HG02981 (cell line): ENCODE measurements around the gene GMCL2.

ENCODE experiments used
- ATAC-seq: cut with Tn5 transposase; IDR thresholded peaks from one replicate; pipeline ENCODE4 v1.9.1; 2021; ENCODE audit warnings: mild to moderate bottlenecking, moderate library complexity; ENCODE audit not compliant: unreplicated experiment

GMCL2 gene

DNA sequence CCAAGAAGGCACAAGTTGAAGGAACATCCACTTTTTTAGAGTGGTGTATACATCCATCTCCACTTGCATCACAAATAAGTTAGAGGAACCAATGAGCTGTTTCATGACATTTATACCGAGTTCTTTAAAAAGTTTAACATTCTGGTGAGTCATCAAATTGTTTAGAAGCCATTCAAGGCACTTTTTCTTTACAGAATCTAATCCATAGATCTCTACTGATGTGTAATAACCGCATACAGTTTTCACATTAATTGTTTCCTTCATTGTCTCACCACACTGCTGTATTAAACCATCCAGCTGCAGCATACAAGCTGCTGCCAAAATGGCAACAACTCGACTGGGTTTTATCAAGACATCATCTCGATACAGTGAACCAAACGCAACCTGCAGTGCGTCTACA is 744 bp downstream of the GMCL2 start:
- no peak for ATAC-seq

DNA sequence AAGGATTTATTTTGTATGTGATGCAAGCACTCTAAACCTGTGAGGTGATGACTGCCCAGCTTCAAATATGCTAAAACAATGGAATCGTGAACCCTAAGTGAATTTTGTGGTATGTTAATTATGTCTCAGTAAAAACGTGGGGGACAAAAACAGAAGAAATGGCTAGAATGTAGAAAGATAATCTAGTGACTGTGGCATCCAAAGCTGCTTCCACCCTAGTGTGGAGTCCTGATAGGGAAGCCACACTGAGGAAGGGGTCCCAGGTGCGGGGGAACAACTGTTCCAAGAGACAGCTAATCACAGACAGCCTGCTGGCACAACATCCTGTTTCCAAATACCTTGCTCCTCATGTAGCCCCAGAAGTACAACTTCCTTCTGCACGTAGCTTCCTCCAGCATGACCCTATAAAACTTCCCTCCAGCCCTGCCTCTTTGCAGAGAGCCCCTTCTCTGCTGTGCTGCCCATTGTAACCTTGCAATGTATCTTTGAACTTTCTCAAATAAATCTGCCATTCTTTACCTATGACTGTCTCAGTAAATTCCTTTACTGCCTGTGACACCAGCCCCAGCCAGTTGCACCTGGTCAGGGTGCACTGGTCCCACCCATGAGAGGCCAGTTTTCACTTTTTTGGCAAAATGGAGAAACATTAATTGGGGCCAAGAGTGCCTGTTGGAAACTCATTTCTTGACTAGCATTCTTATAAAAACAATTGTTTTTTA is 4.9 kb downstream of the GMCL2 start:
- ATAC-seq: no peak

DNA sequence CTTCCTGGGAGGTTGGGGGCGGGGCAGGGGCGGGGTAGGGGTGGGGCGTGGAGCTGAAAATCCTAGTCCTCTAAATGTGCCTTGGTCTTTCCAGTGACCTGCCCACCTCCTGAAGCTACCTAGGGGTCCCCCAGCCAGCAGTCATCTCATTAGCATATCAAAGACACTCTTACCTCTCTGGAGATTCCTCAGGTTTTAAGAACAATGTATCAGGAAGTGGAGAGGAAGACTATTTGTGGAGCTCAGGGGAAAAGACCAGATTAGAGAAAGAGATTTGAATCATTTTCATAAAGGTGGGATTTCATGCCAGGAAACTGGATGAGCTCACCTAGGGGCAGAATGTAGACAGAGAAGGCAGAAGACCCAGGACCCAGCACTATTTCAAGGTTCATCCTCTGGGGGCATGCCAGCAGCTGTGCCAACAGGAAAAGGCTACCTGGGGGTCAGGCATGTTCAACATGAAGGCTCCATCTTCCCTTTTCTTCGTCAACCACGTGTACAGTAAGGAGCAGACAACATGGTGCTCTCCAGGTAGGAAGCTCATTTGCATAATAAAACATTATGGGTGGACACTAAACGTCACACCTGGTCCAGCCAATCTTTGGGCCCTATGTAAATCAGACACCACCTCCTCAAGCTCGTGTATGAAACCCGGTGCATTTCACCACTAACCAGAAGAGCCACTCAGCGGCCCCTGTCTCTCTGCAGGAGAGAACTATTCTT is 6.9 kb downstream of the GMCL2 start:
- no peak for ATAC-seq

DNA sequence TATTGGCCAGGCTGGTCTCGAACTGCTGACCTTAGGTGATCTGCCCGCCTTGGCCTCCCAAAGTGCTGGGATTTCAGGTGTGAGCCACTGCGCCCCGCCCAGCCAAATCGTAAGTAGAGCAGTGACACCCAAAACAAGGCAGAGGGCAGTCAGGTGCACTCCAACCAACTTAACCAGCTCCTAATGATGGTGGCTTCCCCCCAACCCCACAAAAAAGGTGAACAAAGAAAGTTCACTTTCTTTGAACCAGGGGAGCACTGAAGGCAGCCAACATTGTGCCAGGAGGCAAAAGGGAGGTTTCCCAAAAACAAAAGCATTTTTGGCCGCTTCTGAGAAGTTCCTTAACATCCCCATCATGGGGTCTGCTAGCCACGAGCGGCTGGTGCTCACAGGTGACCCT is 9.6 kb downstream of the GMCL2 start:
- ATAC-seq: no peak

DNA sequence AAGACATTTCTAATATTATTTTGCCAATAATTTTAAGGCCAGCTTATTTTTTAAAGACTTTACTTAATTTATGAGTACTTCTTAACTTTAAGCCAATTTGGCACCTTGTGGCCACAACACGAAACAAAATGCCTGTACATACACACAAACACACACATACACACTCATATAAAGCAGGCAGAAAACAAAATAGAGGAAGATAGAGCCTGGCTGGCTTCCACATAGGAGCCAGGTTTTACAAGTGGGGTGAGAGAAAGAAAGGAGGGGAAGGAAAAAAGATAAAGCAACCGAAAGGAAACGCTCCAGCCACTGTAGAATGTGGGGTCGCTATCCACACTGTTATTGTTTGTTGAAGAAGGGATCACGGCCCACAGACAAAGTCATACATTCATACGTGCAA is 10.4 kb downstream of the GMCL2 start:
- no peak for ATAC-seq

DNA sequence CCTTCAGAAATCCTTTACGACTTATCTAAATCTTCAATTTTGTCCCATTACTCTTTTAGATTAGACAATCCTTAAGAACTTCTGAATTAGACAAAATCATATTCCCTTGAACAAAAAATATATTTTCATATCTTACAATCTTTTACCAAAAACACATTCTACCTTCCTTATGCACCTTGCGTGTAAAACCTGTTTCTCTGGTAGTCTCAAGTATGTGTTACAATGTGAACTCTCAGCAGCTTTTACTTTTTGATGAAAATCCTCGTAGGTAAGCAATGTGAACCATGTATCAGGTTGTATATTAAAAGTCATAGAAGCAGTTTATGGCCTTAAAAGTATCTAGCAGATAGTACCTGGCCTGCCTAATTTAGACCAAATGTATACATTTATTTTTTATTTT is 12.7 kb downstream of the GMCL2 start:
- no peak for ATAC-seq

DNA sequence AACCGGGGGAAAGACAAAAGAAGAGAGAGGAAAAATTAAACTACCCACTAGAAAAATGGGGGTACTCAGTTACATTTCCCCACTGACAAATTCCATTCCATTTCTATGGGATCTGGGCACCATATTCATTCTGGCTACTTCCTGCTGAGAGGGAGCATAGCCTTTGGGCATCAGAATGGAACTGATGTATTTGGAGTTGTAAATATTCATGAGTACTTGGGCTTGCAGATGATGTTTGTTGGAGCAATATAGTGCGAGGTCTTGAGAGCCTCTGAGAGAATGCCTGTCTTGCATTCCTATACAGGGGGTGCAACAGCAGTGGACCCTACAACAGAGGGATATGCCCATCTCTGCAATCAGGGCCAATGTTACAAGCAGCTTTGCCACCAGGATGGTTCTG is 16.7 kb downstream of the GMCL2 start:
- ATAC-seq: no peak

DNA sequence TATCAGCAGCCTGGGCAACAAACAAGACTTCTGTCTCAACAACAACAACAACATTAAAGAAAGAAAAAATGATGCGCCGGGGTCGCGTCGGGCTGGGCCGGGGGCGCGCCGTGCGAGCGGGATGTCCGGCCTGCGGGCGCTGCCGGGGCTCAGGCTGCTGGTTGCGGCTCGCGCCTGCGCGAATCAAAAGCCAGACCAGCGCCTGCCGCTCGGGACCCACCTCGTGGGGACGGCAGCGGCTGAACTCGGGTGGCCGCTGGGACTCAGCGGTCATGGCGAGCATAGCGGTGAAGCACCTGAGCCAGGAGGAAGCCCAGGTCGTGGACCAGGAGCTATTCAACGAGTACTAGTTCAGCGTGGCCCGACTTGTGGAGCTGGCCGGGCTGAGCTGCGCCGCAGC is 21.6 kb downstream of the GMCL2 start:
- ATAC-seq: no peak

DNA sequence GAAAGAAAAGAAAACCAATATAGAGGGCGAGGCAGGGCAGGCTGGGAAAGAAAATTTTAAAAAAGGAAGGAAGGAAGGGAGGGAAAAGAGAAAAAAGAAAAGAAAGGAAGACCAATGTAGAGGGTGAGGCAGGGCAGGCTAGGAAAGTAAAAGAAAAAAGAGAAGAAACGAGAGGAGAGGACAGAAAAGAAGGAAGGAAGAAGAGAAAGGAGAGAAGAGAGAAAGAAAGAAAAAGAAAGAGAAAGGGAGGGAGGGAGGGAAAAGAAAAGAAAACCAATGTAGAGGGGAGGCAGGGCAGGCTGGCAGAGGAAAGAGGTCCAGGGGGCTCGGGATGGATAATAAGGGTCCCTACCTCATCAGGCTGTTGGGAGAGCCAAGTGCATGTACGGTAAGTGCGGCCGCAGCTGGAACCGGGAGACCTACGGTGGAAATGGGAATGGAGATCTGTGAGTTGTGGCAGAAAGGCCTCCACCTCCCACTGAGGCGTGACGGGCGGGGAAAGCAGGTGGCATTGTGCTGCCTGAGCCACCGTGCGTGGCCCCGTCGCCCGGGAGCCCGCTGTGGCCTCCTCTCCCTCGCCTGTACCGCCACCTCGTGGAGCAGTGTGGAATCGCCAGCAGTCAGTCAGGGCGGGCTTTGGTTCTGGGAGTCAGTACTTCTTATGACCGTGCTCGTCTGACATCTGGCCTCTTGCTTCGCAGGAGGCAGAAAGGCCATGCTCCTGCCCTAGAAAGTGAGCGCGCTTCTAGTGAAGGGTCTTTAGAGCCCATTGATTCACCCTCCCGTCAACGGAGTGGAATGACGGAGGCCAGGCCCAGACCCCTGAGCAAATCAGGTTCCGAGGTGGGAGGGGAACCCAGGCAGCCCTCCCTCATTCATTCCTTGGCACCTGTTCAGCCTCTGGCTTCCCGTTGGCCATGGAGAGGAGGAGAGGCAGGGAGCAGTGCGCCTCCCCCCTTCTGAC is 23.1 kb downstream of the GMCL2 start:
- ATAC-seq: peak; percentile 95

DNA sequence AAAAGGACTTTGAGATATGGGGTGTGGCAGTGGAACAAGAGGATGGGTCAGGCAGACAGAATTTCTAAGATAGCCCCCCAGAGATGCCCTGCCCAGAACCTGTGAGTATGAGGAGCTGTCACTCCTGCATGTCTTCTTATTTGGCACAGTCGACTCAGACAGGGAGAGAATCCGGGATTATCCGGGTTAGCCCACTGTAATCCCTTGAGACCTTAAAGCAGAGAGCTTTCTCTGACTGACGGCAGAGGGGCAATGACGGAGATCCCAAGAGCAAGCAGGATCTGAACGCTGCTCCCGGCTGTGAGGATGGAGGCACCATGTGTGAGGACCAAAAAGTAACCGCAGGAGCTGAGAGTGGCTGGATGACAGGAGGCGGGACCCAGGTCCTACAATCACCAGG is 24.7 kb downstream of the GMCL2 start:
- ATAC-seq: no peak

DNA sequence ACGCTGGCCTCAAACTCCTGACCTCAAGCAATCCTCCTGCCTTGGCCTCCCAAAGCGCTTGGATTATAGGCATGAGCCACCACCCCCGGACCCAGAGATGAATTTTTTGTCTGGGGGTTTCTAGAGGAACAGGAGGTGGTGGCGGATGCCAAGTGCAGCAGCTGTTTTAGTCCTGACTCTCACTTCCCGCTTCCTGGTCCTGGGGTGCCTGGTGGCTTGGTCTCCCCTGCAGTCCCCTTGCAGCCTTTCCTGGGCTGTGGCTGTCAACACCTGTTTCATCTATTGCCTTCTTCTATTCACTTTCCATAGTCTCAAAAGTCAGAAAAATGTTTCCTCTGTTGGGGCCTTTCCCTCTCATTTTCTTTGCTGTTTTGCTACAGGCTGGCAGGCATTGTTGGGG is 27.0 kb downstream of the GMCL2 start:
- ATAC-seq: no peak

DNA sequence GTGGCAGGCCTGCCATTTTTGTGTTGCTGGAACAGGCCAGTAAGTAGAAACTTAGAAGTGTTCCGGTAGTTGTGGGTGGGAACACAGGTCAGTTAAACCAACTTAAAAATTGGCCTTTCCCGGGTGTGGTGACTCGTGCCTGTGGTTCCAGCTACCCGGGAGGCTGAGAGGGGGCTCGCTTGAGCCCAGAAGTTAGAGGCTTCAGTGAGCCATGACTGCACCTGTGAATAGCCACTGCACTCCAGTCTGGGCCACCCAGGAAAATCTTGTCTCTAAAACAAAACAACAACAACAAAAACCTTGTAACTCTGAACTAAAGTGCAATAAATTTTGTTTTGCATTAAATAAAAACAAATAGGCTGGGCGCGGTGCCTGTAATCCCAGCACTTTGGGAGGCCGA is 32.1 kb downstream of the GMCL2 start:
- no peak for ATAC-seq

DNA sequence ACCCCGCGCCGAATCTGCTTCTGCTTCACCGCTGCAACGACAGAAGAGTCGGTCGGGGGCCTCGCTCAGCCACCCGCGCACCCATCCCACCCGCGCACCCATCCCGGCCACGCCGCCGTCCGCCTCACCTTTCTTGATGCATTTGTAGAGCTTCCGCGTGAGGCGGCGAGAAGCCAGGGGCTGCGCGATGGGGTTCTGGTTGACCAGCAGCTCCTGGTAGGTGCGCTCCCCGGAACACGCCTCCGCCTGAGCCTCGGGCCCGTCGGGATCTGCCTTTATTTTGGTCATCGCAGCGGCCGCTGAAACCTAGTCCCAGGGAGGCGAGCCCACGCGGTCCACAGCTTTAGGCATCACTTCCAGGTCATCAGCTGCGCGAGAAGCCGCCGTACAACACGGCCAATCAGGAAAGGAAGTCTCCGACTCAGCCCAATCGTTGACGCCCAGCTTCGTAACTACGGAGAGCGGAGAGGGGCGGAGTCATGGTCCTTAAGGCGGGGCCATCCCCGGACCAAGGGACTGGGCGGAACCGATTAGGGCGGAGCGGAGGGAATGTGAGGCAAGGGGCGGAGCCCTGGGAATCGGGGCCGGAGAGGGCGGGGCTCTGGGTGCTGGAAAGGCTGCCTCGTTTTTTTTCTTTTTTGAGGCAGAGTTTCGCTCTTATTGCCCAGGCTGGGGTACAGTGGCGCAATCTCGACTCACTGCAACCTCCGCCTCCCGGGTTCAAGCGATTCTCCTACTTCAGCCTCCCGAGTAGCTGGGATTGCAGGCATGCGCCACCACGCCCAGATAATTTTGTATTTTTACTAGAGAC is 33.4 kb downstream of the GMCL2 start, which contains the start of gene NHP2:
TSS of gene NHP2 (minus strand) at position 356 of the 811 bp plus-strand sequence. CDS start at position 288, 68 bp downstream.
- peak; percentile 97 for ATAC-seq

DNA sequence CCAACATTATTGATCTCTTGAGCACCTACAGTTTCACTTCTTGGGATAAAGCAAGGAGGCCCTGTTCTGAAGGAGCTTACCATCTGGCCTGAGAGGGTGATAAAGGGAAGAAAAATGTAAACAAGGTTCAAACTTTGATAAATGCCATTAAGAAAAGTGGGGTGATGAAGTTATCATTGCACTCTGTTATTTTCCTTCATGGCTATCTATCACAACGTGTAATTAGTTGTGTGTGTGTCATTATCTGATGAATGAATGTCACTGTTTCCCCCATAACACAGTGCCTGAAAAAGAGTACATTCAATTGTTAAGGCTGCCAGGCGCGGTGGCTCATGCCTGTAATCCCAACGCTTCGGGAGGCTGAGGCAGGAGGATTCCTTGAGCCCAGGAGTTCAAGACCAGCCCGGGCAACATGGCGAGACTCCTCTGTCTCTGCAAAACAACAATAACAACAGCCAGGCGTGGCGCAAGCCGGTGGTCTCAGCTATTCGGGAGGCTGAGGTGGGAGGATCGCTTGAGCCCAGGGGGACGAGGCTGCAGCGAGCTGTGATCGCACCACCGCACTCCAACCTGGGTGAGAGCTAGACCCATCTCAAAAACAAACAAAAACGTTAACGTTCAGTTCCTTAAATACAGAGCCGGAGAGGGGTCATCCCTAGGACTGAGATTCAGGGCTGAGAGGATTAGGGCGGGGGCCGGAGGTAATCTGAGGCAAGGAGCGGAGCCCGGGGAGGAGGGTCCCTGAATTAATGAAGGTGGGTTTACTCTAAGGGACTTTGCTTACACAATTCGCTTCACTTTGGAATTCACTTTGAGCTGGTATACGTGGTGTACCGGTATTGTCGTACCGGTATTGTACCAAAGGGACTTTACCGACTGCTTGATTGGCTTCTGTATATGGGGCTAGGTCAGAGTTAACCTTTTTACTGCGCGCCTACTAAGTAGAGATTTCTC is 34.4 kb downstream of the GMCL2 start:
- no peak for ATAC-seq

DNA sequence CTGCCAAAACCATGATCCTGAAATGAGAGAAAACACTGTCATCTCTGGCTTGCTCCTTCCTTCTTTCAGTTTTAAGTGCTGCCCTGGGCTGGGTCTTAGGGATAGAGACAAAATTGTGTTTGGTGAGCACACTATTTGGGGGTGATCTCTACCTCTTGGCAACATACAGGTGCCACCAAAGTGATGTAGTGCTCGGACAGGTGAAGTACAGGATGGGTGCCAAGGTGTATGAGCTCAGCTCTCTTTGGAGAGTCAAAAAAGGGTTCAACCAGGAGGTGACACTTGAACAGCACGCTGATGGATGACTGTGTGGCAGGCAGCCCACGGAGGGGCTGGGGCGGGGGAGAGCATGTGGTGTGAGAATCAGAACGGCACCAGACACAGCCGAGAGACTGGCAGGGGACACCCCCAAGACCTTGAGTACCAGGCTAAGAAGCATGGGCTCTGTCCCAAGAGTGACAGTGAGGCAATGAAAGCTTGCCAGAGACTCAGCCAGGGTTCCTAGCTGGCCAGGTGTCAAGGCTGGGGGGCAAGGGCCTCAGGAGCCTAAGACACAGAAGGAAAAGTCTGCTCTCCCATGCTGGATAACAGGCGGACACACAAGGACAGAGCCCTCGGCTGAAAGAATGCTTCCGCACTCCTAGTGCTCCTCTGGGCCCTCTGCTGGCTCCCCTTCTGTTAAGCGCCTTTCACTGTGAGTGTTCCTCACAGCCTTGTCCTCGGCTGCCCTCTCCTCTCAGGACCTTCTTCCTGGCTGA is 36.0 kb downstream of the GMCL2 start:
- ATAC-seq: no peak

DNA sequence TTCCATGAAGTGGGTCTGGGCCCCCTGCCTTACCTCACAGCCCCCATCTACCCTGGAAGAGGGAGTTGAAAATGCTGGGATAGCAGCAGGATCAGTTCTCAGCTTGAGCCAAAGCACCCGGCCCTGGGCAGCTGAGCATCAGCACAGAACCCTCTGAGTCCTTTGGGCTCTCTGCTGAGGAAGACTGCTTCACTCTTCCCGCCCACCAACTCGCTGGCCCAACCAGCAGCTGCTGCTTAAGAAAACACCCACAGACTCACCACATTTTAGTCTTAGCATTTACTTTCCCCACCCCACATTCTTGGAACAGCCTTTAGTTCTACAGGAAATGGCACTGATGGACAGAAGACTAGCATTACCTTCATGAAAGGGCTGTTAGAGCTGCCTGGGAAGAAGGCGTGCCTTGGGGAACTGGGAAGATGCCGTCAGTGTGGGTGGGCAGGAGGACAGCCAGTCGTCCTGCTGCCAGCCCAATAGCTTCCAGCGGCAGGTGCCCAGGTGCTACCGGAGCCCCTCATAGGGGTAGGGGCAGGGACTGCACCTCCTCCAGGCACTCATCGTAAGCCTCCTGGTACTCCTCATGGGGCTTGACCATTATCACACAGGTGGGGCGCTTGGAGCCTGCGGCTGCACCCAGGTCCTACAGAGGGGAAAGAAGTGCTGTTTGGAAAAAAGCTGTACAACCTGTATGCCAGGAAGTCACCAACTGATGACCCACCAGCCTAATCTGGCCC is 37.8 kb downstream of the GMCL2 start:
- no peak for ATAC-seq

DNA sequence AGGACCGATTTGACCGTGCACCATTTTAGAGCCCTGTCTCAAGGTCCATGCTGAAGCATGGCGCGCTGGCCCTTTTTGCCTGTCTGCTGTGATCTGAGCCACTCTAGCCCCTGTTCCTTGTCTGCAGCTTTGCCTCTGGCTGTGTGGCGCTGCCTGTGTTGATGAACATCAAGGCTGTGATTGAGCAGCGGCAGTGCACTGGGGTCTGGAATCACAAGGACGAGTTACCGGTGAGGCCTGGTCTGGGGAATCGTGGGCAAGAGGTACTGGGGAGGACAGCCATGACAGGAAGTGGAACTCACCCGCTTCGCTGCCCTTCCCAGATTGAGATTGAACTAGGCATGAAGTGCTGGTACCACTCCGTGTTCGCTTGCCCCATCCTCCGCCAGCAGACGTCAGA is 39.8 kb downstream of the GMCL2 start:
- no peak for ATAC-seq
